Ovary (tissue), 9 donors: Measurements from ENCODE around the gene SPDYA. TPM values are rescaled to one million over a fixed set of nuclear protein-coding genes. Genes with fewer than 3 reads are reported as not detected.

Experiments
- DNase-seq, 5 donors: peaks; one replicate each; pipeline ENCODE4 v3.0.0-alpha.2; 2019 to 2020
- H3K27ac ChIP-seq, 2 donors: fragments of 200-600 bp; one replicate each; pipeline versions ENCODE4 v1.5.1 to v1.8.0; 2019 to 2022
- H3K27me3 ChIP-seq: fragments of 200-600 bp; one replicate; pipeline ENCODE4 v1.8.0; 2022
- H3K36me3 ChIP-seq: fragments of 200-600 bp; sonication (generic); one replicate; pipeline ENCODE4 v1.5.1; 2019
- H3K4me1 ChIP-seq: one replicate; pipeline ENCODE4 v1.8.1; 2013; ENCODE audit warnings: mild to moderate bottlenecking, moderate library complexity; ENCODE audit not compliant: insufficient read depth
- H3K4me3 ChIP-seq: fragments of 200-600 bp; sonication (generic); one replicate; pipeline ENCODE4 v1.5.1; 2017
- H3K9me3 ChIP-seq, 2 donors: fragments of 200-600 bp in 1 of 2; sonication (generic) in 1 of 2; one replicate each; pipeline versions ENCODE4 v1.5.1 to v1.8.1; 2013 to 2019; ENCODE audit warnings: mild to moderate bottlenecking in 1 of 2, moderate library complexity in 1 of 2
- EP300 ChIP-seq: sonication (generic); formaldehyde crosslinking; IDR thresholded peaks from one replicate; pipeline ENCODE4 v1.6.1; 2017; ENCODE audit warnings: antibody characterized with exemption
- POLR2A ChIP-seq: fragments of 450-650 bp; IDR thresholded peaks from one replicate; pipeline ENCODE4 v1.6.1; 2017; ENCODE audit warnings: antibody characterized with exemption, mild to moderate bottlenecking, moderate library complexity
- WGBS, 3 donors: extraction: QIAGEN DNeasy Blood & Tissue Kit in 1 of 3; methylation state at CpG; one replicate each; pipeline versions ENCODE4 v1.1.5 to v1.1.7; 2013 to 2017; 5-methylcytosine and 5-hydroxymethylcytosine counted together
- intact Hi-C, 4 donors: fragments of 100-400 bp; cut with DNase I; formaldehyde crosslinking; loops; one replicate each; pipeline versions ENCODE4 v1.11.0 to v1.15.1; 2022 to 2023
- polyA plus RNA-seq, 2 donors: library from polyadenylated mRNA; stranded (reverse); fragments of 200-250 nt in 1 of 2; fragments of 350-450 nt in 1 of 2; fragmentation: Illumina TruSeq in 1 of 2; extraction: RNeasy Lipid Tissue Mini Kit (QIAGEN cat#74804) in 1 of 2; gene quantifications; one replicate each; pipeline ENCODE4 v1.2.3, GENCODE V29; 2013 to 2014
- total RNA-seq, 7 donors: library from RNA; depleted of rRNA in 2 of 7; stranded (reverse); fragments of >200 nt in 2 of 7; fragmentation: NEBNext Ultra II Directional in 3 of 7; extraction: Animal tissue kit (Norgen Biotek cat#: 25700) in 3 of 7; gene quantifications; one replicate each; pipeline versions ENCODE4 v1.1.0 to v1.2.4, GENCODE V29; 2016 to 2023
- TF ChIP-seq, protein P1 (sequence below), 3 donors: fragments of 450-650 bp in 2 of 3; fragments of 200-600 bp in 1 of 3; IDR thresholded peaks; one replicate each; pipeline versions ENCODE4 v1.5.1 to v1.8.0; 2016 to 2022; ENCODE audit warnings: antibody characterized with exemption in 3 of 3, mild to moderate bottlenecking in 1 of 3
- donor health status: DM: no; HTN: no; CAD: no; lungs with moderate emphysema.
- donor health status: DM: no; HTN: no; CAD: no.
- donor health status: Bipolar disorder and iron deficiency.
- donor health status: DM: yes; HTN: yes; CAD: no.
- donor health status: DM: no; HTN: no; CAD: no.
- donor health status: DM: yes; HTN: yes; CAD: no.

The SPDYA gene
- total and polyA plus RNA-seq, 9 donors: 0.13 to 4.3 (median 0.94) TPM

DNA sequence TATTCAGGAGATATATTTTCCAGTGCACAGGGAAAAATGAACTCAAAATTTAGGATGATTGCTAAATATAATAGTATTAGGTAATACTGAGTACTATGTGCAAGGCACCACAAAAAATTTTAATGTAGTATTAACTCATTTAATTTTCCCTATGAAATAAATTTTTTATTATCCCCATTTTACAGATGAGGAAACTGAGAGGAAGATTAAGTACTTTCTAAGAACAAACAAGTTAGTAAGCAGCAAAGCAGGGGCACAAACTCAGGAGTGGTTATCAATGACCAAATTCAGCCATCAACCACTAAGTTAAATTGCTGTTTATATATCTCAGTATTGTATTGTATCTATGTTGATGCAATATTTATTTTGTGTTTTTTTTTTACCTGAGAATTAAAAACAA, 14.2 kb downstream of the SPDYA start:
- Histone ChIP-seq H3K4me1 (no peaks in the 10 kb centered on the region), H3K9me3 (no peaks in the 10 kb centered on the region), H3K27me3 (no peaks in the 10 kb centered on the region), H3K27ac (no peak overlapping the region), H3K36me3 (no peaks in the 10 kb centered on the region), H3K4me3 (no peak overlapping the region)
- intact Hi-C loops: no loop called here
- no peak for DNase-seq
- TF ChIP-seq, protein P1, sequence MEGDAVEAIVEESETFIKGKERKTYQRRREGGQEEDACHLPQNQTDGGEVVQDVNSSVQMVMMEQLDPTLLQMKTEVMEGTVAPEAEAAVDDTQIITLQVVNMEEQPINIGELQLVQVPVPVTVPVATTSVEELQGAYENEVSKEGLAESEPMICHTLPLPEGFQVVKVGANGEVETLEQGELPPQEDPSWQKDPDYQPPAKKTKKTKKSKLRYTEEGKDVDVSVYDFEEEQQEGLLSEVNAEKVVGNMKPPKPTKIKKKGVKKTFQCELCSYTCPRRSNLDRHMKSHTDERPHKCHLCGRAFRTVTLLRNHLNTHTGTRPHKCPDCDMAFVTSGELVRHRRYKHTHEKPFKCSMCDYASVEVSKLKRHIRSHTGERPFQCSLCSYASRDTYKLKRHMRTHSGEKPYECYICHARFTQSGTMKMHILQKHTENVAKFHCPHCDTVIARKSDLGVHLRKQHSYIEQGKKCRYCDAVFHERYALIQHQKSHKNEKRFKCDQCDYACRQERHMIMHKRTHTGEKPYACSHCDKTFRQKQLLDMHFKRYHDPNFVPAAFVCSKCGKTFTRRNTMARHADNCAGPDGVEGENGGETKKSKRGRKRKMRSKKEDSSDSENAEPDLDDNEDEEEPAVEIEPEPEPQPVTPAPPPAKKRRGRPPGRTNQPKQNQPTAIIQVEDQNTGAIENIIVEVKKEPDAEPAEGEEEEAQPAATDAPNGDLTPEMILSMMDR (IDR thresholded peaks at IDR 0.05): no peak
- TF ChIP-seq EP300: no peak

DNA sequence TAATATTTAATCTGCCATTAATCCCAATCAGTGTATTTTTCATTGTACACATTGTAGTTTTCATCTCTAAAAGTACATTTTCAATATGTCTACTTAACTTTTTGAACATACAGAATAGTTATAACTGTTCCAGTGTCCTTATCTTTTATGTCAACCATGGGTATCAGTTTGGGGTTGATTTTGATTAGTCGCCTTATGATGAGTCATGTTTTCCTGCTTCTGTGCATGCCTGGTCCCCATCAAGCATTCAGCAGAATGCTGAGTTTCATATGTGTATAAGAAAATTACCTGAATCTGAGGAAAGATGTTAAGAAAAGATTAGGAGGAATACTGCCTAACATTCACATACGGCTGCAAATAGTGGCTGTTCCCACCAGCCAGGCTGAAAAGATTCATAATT, 17.7 kb downstream of the SPDYA start:
- WGBS, 3 donors: 88 to 93% (median 90%) methylated on average over 2 of the region's 2 CpGs
- Histone ChIP-seq H3K4me1 (no peaks in the 10 kb centered on the region), H3K9me3 (no peaks in the 10 kb centered on the region), H3K4me3 (no peak overlapping the region), H3K27ac (no peak overlapping the region), H3K36me3 (no peaks in the 10 kb centered on the region), H3K27me3 (no peaks in the 10 kb centered on the region)
- intact Hi-C loops: no loop called here
- no peak for DNase-seq
- TF ChIP-seq POLR2A (no peak), EP300 (no peak)
- TF ChIP-seq, protein P1 (IDR thresholded peaks at IDR 0.05): no peak

DNA sequence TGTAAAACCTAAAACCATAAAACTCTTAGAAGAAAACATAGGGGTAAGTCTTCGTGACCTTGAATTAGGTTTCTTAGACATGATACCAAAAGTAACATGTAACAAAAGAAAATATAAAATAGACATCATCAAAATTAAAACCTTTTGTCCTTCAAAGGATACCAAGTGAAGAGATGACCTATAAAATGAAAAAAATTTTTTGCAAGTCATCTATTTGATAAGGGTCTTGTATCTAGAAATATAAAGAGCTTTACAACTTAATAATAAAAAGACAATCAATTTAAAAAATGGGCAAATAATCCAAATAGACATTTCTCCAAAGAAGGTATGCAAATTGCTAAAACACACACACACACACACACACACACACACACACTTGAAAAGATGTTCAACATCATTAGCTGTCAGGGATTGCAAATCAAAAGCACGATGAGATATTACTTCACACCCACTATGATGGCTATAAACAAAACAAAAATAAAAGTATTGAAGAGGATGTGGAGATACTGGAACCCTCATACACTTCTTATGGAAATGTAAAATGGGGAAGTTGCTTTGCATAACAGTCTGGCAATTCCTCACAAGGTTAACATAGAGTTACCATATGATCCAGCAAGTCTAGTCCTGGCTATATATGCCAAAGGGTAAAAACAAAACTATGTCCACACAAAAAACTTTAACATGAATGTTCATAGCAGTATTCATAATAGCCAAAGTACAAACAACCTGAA, 23.3 kb downstream of the SPDYA start:
- no peaks in the 10 kb centered on the region for H3K9me3 ChIP-seq
- WGBS, 3 donors: 86 to 93% (median 88%) methylated on average over 2 of the region's 2 CpGs
- H3K27me3 ChIP-seq: no peaks in the 10 kb centered on the region
- no peaks in the 10 kb centered on the region for H3K4me1 ChIP-seq
- no peak for DNase-seq
- no peak overlapping the region for H3K27ac ChIP-seq
- no peaks in the 10 kb centered on the region for H3K36me3 ChIP-seq
- TF ChIP-seq EP300 (no peak), POLR2A (no peak)
- TF ChIP-seq, protein P1 (IDR thresholded peaks at IDR 0.05): no peak
- intact Hi-C loops: no loop called here
- H3K4me3 ChIP-seq: no peak overlapping the region

DNA sequence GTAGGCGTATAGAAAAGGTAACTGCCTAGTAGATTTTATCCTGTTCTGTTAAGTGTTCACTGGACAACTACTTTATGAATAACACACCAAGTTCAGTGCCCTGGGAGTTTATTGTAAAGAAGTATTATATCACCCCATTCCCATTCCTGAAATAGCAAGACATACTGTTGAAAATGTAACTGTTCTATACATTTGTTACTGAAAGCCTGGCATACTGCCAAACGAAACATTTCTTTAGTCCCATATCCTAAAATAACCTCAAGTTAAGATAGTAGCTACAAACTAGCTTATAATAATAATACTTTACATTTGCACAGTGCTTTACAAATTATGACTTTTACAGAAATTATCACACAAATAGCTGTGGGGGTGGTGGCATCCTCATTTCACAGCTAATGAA, 25.1 kb downstream of the SPDYA start:
- Histone ChIP-seq H3K4me3 (no peak overlapping the region), H3K27me3 (no peaks in the 10 kb centered on the region), H3K36me3 (no peaks in the 10 kb centered on the region), H3K9me3 (no peaks in the 10 kb centered on the region), H3K27ac (no peak overlapping the region), H3K4me1 (no peaks in the 10 kb centered on the region)
- no peak for TF ChIP-seq EP300
- no peak for TF ChIP-seq POLR2A
- TF ChIP-seq, protein P1 (IDR thresholded peaks at IDR 0.05): no peak
- intact Hi-C loops: no loop called here
- 20 to 42% (median 24%) methylated on average over 2 of the region's 2 CpGs for WGBS, 3 donors
- DNase-seq: no peak
